GM12878 (cell line): Measurements from ENCODE around the gene TRIM72. TPM values are rescaled to one million over a fixed set of nuclear protein-coding genes. Genes with fewer than 3 reads are reported as not detected.

Source experiments
- ATAC-seq: fragments of 200-7000 bp; cut with Tn5 transposase; 3 replicates; pipeline ENCODE4 v1.9.1; 2020; ENCODE audit warnings: mild to moderate bottlenecking, moderate library complexity
- BruUV-seq: library from RNA; stranded (reverse); fragments of 400-500 nt; replicated peaks from 2 replicates; lab custom pipeline; 2021; lab: Mats Ljungman, UMichigan
- CTCF ChIA-PET: fragments of 300-600 bp; sonication (Branson Sonifier 250); formaldehyde crosslinking; extraction: SDS; loops from one replicate; lab custom pipeline; 2021; ENCODE audit warnings: inconsistent platforms; lab: Yijun Ruan, JAX
- POLR2A ChIA-PET: fragments of 350-600 bp; formaldehyde crosslinking; extraction: SDS; loops from one replicate; lab custom pipeline; 2021; ENCODE audit warnings: inconsistent platforms; lab: Charles Lee
- RAD21 ChIA-PET: fragments of 300-600 bp; sonication (Branson Sonifier 250); formaldehyde crosslinking; loops from one replicate; lab custom pipeline; 2023; ENCODE audit warnings: antibody characterized with exemption; ENCODE audit not compliant: unreplicated experiment; lab: Charles Lee
- SMC1A ChIA-PET: fragments of 300-600 bp; sonication (Branson Sonifier 250); formaldehyde crosslinking; loops from one replicate; lab custom pipeline; 2023; ENCODE audit not compliant: unreplicated experiment, uncharacterized antibody; lab: Charles Lee
- DNase-seq: peaks from one replicate; pipeline ENCODE4 v3.0.0-alpha.2; 2011; ENCODE audit warnings: low read depth, low spot score
- FAIRE-seq: peaks from 3 replicates; lab custom pipeline; 2011; peaks lifted over from hg19 to GRCh38; lab: Jason Lieb, UNC
- H2AFZ ChIP-seq: 2 replicates; pipeline ENCODE4 v1.6.0; 2011; ENCODE audit warnings: low read depth, low read length, control low read depth; ENCODE audit not compliant: control insufficient read depth
- H3K27ac ChIP-seq: 2 replicates; pipeline ENCODE4 v1.5.1; 2011; ENCODE audit warnings: control low read depth; ENCODE audit not compliant: control insufficient read depth, insufficient read depth
- H3K27me3 ChIP-seq, 2 experiments: replicated peaks in 1 of 2; 2 replicates each; pipeline versions ENCODE4 v1.6.0 to v1.6.1; 2011; ENCODE audit warnings: low read length in 1 of 2; ENCODE audit not compliant: control insufficient read depth in 2 of 2, insufficient read depth in 2 of 2
- H3K36me3 ChIP-seq, 2 experiments: 2 replicates each; pipeline ENCODE4 v1.5.1; 2011; ENCODE audit warnings: low read length in 1 of 2; ENCODE audit not compliant: control insufficient read depth in 2 of 2, insufficient read depth in 2 of 2
- H3K4me1 ChIP-seq: 2 replicates; pipeline ENCODE4 v1.6.1; 2011; ENCODE audit warnings: mild to moderate bottlenecking, low read length, moderate library complexity, mixed read lengths; ENCODE audit not compliant: control insufficient read depth, insufficient read depth
- H3K4me2 ChIP-seq: 2 replicates; pipeline ENCODE4 v1.6.0; 2011; ENCODE audit warnings: control low read depth; ENCODE audit not compliant: control insufficient read depth, insufficient read depth
- H3K4me3 ChIP-seq: fragments of 200-600 bp; sonication (generic); 2 replicates; pipeline ENCODE4 v1.5.1; 2016
- H3K79me2 ChIP-seq: 2 replicates; pipeline ENCODE4 v1.6.0; 2011; ENCODE audit warnings: low read length; ENCODE audit not compliant: control insufficient read depth, insufficient read depth
- H3K9ac ChIP-seq: 2 replicates; pipeline ENCODE4 v1.8.0; 2011; ENCODE audit warnings: low read length, control low read depth, mixed read lengths; ENCODE audit not compliant: control insufficient read depth, insufficient read depth
- H3K9me3 ChIP-seq: replicated peaks from 3 replicates; pipeline ENCODE4 v1.5.1; 2011; ENCODE audit warnings: mild to moderate bottlenecking, low read length; ENCODE audit not compliant: control insufficient read depth, insufficient read depth
- H4K20me1 ChIP-seq: 2 replicates; pipeline ENCODE4 v1.6.0; 2011; ENCODE audit not compliant: control insufficient read depth, insufficient read depth
- CHD4 ChIP-seq: fragments of 200-600 bp; sonication (generic); IDR thresholded peaks from 2 replicates; pipeline ENCODE4 v1.6.1; 2016; ENCODE audit warnings: mild to moderate bottlenecking
- CREM ChIP-seq: IDR thresholded peaks from 2 replicates; pipeline ENCODE4 v1.6.1; 2014; ENCODE audit warnings: antibody characterized with exemption, low read depth
- DPF2 ChIP-seq: fragments of 450-650 bp; IDR thresholded peaks from 2 replicates; pipeline ENCODE4 v1.6.1; 2017; ENCODE audit warnings: mild to moderate bottlenecking
- EED ChIP-seq: sonication (generic); IDR thresholded peaks from 2 replicates; pipeline ENCODE4 v1.6.1; 2016; ENCODE audit warnings: antibody characterized with exemption, low read depth
- GATAD2B ChIP-seq: fragments of 450-650 bp; conservative IDR thresholded peaks from 2 replicates; pipeline ENCODE4 v1.6.1; 2017; ENCODE audit warnings: low read depth, mild to moderate bottlenecking, moderate library complexity
- LARP7 ChIP-seq: fragments of 450-650 bp; IDR thresholded peaks from 2 replicates; pipeline ENCODE4 v1.6.1; 2017; ENCODE audit warnings: mild to moderate bottlenecking
- NBN ChIP-seq: fragments of 450-650 bp; IDR thresholded peaks from 2 replicates; pipeline ENCODE4 v1.6.1; 2016
- NR2F1 ChIP-seq: fragments of 450-650 bp; conservative IDR thresholded peaks from 2 replicates; pipeline ENCODE4 v1.6.1; 2017; ENCODE audit warnings: mild to moderate bottlenecking
- PBX3 ChIP-seq: IDR thresholded peaks from 2 replicates; pipeline ENCODE4 v1.6.1; 2011; ENCODE audit warnings: mild to moderate bottlenecking, low read depth, low read length, moderate library complexity; ENCODE audit not compliant: insufficient replicate concordance
- PKNOX1 ChIP-seq: fragments of 450-650 bp; IDR thresholded peaks from 2 replicates; pipeline ENCODE4 v1.6.1; 2016; ENCODE audit warnings: mild to moderate bottlenecking
- RBBP5 ChIP-seq: fragments of 200-600 bp; sonication (generic); conservative IDR thresholded peaks from 2 replicates; pipeline ENCODE4 v1.6.1; 2016
- RUNX3 ChIP-seq: IDR thresholded peaks from 2 replicates; pipeline ENCODE4 v1.6.1; 2012; ENCODE audit warnings: low read length, inconsistent platforms
- SMAD5 ChIP-seq: IDR thresholded peaks from 2 replicates; pipeline ENCODE4 v1.6.1; 2016; ENCODE audit warnings: antibody characterized with exemption, low read depth
- STAT3 ChIP-seq: IDR thresholded peaks from 2 replicates; pipeline ENCODE4 v1.6.1; 2011; ENCODE audit warnings: low read depth, low read length, improper control_type of control experiment
- WGBS: methylation state at CpG from one replicate; pipeline ENCODE4 v1.1.6; 2016; ENCODE audit warnings: low lambda C conversion rate; ENCODE audit not compliant: insufficient replicate concordance, insufficient coverage; ENCODE audit errors: missing lambda C conversion rate; 5-methylcytosine and 5-hydroxymethylcytosine counted together
- in situ Hi-C: fragments of 300-500 bp; cut with MboI; formaldehyde crosslinking; loops from 9 replicates; pipeline ENCODE4 v1.14.3; 2018; ENCODE audit warnings: mixed read lengths
- intact Hi-C: fragments of 100-400 bp; cut with micrococcal nuclease; formaldehyde crosslinking; loops from one replicate; pipeline ENCODE4 v1.14.2; 2022; ENCODE audit not compliant: unreplicated experiment
- polyA plus RNA-seq, 11 experiments: library from polyadenylated mRNA; depleted of rRNA in 4 of 11; unstranded in 6 of 11; stranded (reverse) in 5 of 11; fragments of >200 nt; fragmentation: Nextera tagmentation in 4 of 11; fragmentation: Illumina TruSeq in 1 of 11; extraction: Ambion mirVana in 4 of 11; extraction: Trizol in 1 of 11; gene quantifications; 1 replicate in 1 of 11; 2 replicates in 10 of 11; pipeline versions ENCODE4 v1.2.1 to v1.2.3, GENCODE V29; 2011 to 2016; ENCODE audit warnings: inconsistent platforms in 2 of 11, missing spikeins in 2 of 11, low read depth in 1 of 11
- total RNA-seq, 4 experiments: library from RNA; depleted of rRNA in 3 of 4; stranded (reverse); fragments of >200 nt in 3 of 4; fragmentation: Illumina TruSeq in 1 of 4; extraction: Trizol in 1 of 4; gene quantifications; 2 replicates each; pipeline versions ENCODE4 v1.2.1 to v1.2.3, GENCODE V29; 2013 to 2021

Gene TRIM72
- total and polyA plus RNA-seq, 10 of the 15 experiments (the other 5 are each of a cell fraction or from before 2014, with no cell fraction given) = 0.03 to 1.2 (median 0.23) TPM; not detected in 1

- ATAC-seq (no peak), DNase-seq (no peak), FAIRE-seq (peak; percentile 66)
- ChIA-PET RAD21 (interaction anchor here (0.7 to 1.5 kb wide), 5 partner anchors 12 to 284 kb away, joined by 3 to 6 read pairs (median 3); no protein-coding TSS in a partner anchor), SMC1A (no interaction called here), POLR2A (interaction anchor here (0.6 to 2.0 kb wide), 5 partner anchors 20 to 60 kb away, joined by 3 to 10 read pairs (median 3); partner anchors contain the start of gene KAT8), CTCF (interaction anchor here (1.1 to 2.9 kb wide), 4 partner anchors 35 to 283 kb away, joined by 3 to 7 read pairs (median 4); partner anchors contain the start of gene ARMC5)
- BruUV-seq = no TSS peak
- H3K27me3 ChIP-seq = no peaks in the 10 kb centered on the region
- in situ Hi-C loops (no loop called here), intact Hi-C loops (no loop called here)
- peaks cover 22% of the 10 kb centered on the region for H3K4me1 ChIP-seq
- TF ChIP-seq RUNX3 (peak; percentile 54), LARP7 (no peak)
- 0 out of 3 replicates have a peak, but pooled peaks cover 1% of the 10 kb centered on the region for H3K9me3 ChIP-seq
- H2AFZ ChIP-seq = peak overlapping the region; percentile 68
- peaks cover 9% of the 10 kb centered on the region for H4K20me1 ChIP-seq
- peak overlapping the region; percentile 48; the same call in 1 of the 2 replicates for H3K4me2 ChIP-seq
- no peak overlapping the region for H3K27ac ChIP-seq
- H3K9ac ChIP-seq = no peak overlapping the region
- H3K79me2 ChIP-seq = peaks cover 27% of the 10 kb centered on the region
- WGBS = 14% methylated on average over 3 of the region's 3 CpGs
- H3K4me3 ChIP-seq = no peak overlapping the region
- no peaks in the 10 kb centered on the region for H3K36me3 ChIP-seq
Measured at GRCh38 chr16:31177136-31177535, 36.8 kb upstream of the TRIM72 start.

GRCh38 chr16:31179219-31179746 lies 34.6 kb upstream of the TRIM72 start:
- Histone ChIP-seq H3K27ac (peak overlapping the region; percentile 98), H3K9ac (peak overlapping the region; percentile 91), H3K4me2 (peak overlapping the region; percentile 100), H3K27me3 (no peaks in the 10 kb centered on the region), H3K36me3 (peaks cover 8 to 12% of the 10 kb centered on the region in 2 experiments), H3K4me1 (peaks cover 22% of the 10 kb centered on the region), H2AFZ (peak overlapping the region; percentile 64), H3K4me3 (peak overlapping the region; percentile 76), H3K9me3 (0 out of 3 replicates have a peak, but pooled peaks cover 1% of the 10 kb centered on the region), H4K20me1 (peaks cover 26% of the 10 kb centered on the region), H3K79me2 (peaks cover 48% of the 10 kb centered on the region)
- no peak for FAIRE-seq
- intact Hi-C loops (no loop called here), in situ Hi-C loops (no loop called here)
- ATAC-seq = peak; percentile 1
- CTCF ChIA-PET = interaction anchor here (1.4 to 2.9 kb wide), 6 partner anchors 24 to 281 kb away, joined by 3 to 13 read pairs (median 6); partner anchors contain the start of genes ARMC5, PYCARD and ZNF843
- POLR2A ChIA-PET = interaction anchor here (0.5 to 2.5 kb wide), 9 partner anchors 14 to 280 kb away, joined by 3 to 26 read pairs (median 4); partner anchors contain the start of genes ARMC5, KAT8, PYCARD and VKORC1
- RAD21 ChIA-PET = interaction anchor here (1.2 to 2.6 kb wide), 5 partner anchors 23 to 280 kb away, joined by 3 to 20 read pairs (median 5); partner anchors contain the start of genes ARMC5 and PYCARD
- whole genome bisulfite sequencing = under 1% methylated on average over 27 of the region's 27 CpGs
- BruUV-seq = no TSS peak
- DNase-seq = no peak
- SMC1A ChIA-PET = interaction anchor here (1.0 to 2.1 kb wide), 6 partner anchors 19 to 690 kb away, joined by 3 to 6 read pairs (median 4); partner anchors contain the start of genes ZNF646 and ZNF668
- TF ChIP-seq SMAD5 (no peak), GATAD2B (0 out of 2 replicates have a peak, but pooled peaks have one; percentile 21), CHD4 (0 out of 2 replicates have a peak, but pooled peaks have one; percentile 44), PKNOX1 (peak; percentile 17; the same call in 1 of the 2 replicates), STAT3 (no peak), LARP7 (0 out of 2 replicates have a peak, but pooled peaks have one; percentile 16), NR2F1 (0 out of 2 replicates have a peak, but pooled peaks have one; percentile 40), PBX3 (no peak), EED (peak; percentile 75; the same call in 1 of the 2 replicates), NBN (peak; percentile 2; the same call in 1 of the 2 replicates), DPF2 (peak; percentile 47), RBBP5 (0 out of 2 replicates have a peak, but pooled peaks have one; percentile 35), CREM (no peak)
